NAMALWA (cell line): Measurements from ENCODE around the gene ASTN2.

ENCODE experiments used
- DNase-seq: peaks from one replicate; pipeline ENCODE4 v3.0.0-alpha.2; 2015; ENCODE audit warnings: low spot score

Gene ASTN2

DNA sequence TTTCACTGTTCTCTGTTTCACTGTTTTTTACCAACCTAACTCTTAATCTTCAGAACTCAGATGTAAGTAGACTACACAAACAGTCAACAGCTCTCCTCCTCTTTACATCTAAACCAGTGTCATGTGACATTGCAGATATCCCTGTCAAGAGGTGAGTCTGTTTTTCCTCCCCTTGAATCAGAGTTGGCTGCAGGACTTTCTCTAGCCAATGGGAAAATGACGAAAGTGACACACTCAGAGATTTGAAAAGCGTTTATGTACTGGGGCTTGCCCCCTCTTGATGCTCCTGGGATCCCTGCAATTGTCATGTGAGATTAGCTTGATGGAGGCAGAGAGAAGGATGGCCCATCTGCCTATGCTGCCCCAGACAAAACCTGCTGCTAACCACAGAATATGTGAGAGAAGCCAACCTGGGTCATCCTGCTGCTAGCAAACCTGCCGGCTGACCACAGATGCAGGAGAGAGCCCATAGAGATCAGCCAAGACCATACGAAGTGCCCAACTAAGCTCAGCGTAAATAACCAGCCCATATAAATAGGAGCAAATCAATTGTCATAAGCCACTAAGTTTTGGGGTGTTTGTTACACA is 111.1 kb downstream of the ASTN2 start:
- no peak for DNase-seq

GRCh38 chr9:117302487-117302886 is 112.4 kb downstream of the ASTN2 start:
- no peak for DNase-seq

- DNase-seq, result no peak
Observed at GRCh38 chr9:117300371-117301110, 114.3 kb downstream of the ASTN2 start.

- no peak for DNase-seq
Observed at GRCh38 chr9:117296453-117296852, 118.4 kb downstream of the ASTN2 start.

- no peak for DNase-seq
Observed at GRCh38 chr9:117293206-117294114, 121.4 kb downstream of the ASTN2 start.

GRCh38 chr9:117290856-117291622 is 123.8 kb downstream of the ASTN2 start:
- no peak for DNase-seq

- DNase-seq, result no peak
Observed at GRCh38 chr9:117290306-117290840, 124.5 kb downstream of the ASTN2 start.

DNA sequence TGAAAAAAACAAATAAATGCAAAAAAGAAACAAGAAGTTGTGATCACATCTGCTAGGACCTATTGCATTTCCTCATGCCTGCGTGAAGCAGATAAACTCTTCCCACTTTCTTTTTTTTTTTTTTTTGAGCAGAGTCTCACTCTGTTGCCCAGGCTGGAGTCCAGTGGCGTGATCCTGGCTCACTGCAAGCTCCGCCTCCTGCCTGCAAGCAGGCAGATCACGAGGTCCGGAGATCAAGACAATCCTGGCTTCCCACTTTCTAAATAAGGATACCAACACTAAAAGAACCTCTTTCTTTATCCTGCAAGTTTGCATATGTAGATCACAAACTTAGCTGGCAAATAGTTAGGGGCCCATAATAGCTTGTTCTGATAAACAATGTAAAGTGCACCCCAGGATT is 128.6 kb downstream of the ASTN2 start:
- no peak for DNase-seq

DNA sequence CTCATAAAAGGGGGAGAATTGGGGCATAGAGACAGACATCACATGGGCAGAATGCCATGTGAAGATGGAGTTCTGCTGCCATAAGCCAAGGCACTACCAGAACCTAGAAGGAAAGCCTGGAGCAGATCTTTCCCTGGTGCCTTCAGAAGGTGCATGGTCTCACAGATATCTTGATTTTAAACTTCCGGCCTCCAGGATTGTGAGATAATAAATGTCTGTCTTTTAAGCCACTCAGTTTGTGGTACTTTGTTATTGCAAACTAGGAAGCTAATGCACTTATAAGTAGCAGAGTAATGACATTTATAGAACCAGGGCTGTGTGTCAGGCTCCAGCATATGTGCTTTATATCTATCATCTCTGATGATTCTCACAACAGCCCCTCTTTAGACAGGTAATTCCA is 130.4 kb downstream of the ASTN2 start:
- DNase-seq, result no peak

GRCh38 chr9:117282541-117282940 is 132.3 kb downstream of the ASTN2 start:
- DNase-seq, result no peak

- no peak for DNase-seq
Observed at GRCh38 chr9:117278471-117279035, 136.3 kb downstream of the ASTN2 start.

DNA sequence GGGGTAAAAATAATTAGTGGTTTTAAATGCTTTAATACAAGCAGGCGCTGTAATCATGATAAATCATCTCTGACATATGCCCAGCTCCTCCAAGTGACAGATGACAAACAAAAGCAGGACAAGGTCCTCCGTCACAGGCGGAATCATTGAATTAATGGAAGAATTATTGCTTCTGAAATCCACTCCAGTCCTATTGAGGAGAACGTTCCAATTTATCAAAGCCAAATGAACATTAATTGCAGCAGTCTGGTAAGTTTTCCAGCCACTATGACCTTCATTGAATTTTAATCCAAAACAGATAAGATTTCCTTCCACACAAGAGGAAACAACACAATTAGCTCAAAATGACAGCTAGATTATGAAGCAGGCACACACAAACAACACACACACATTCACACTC is 136.8 kb downstream of the ASTN2 start:
- no peak for DNase-seq

- no peak for DNase-seq
Observed at GRCh38 chr9:117276444-117276843, 138.4 kb downstream of the ASTN2 start.

DNA sequence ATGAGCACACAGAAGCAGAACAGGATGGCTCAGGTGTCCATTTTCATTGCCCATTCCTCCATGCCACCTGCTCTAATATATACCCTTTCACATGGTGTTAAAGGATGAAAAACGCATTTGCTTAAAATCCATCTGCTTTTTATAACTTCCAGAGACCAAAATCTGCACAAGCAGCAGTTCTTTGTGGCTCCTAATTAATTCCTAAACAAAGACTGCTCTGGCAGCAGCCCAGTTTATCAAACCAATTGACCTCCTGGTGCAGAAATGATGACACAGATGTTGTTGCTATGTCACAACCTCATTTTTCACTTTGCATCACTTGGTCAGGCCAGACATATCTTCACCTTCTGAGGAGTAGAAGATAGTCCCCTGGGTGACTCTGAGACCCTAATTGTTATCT is 141.2 kb downstream of the ASTN2 start:
- no peak for DNase-seq

DNA sequence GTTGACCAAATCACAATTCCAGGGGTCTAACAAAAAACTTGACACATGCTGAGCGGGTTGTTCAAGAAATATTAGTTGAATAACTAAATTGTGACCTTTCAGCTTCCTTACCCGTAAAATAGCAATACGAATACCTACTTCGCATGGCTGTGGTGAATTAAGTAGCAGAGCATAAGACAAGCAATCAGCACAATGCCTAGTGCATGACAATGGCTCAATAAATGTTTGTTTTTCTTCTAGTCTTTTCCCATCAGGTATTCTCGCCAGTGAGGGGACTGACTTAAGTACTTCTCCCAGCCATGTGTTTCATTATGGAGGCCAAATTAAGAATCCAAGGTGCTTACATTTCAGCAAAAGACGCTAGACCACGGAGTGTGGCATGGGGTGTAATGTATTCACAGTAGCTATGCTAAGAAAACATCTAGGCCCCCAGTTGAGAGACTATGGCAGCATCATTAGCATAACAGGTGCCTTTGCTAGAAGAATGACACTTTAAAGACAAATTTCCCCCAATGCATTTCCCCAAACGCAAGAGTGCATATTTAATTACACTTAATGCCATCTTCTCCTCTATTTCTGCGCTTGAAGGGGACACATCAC is 145.9 kb downstream of the ASTN2 start:
- DNase-seq, result no peak

DNA sequence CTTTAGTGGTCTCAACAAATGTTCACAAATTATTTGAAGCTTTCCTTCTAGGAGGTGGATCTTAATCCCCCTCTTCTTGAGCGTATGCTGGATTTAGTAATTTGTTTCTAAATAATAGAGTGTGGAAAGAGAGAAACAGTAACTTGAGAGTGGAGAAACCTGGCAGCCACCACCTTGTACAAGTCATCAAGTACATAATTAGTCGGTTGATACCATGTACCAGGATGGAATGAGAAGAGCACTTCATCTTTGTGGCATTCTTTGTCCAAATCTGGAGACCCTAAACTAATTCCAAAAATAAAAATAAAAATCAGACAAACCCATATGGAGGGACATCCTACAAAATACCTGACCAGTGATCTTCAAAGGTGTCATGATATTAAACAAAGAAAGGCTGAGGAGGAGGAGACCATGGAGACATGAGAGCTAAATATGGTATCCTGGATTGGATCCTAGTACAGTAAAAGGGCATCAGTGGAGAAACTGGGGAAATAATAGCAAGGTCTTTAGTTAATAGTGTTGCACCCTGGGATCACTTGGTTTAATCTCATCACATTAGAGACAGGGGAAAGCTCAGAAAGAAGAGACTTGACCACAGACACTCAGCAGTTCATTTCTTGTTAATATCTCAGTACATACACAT is 147.9 kb downstream of the ASTN2 start:
- no peak for DNase-seq

- DNase-seq, result no peak
Observed at GRCh38 chr9:117265253-117265652, 149.6 kb downstream of the ASTN2 start.

GRCh38 chr9:117258184-117258866 is 156.5 kb downstream of the ASTN2 start:
- DNase-seq, result no peak

GRCh38 chr9:117253261-117253660 is 161.6 kb downstream of the ASTN2 start:
- no peak for DNase-seq

- DNase-seq, result no peak
Observed at GRCh38 chr9:117250610-117251215, 164.1 kb downstream of the ASTN2 start.
